ENCODE data around the gene PPP1R37. TPM values are rescaled to one million over a fixed set of nuclear protein-coding genes. Genes with fewer than 3 reads are reported as not detected.
"Not testable (repeated sequence)": the region's sequence is repeated elsewhere in the genome, so short reads cannot be mapped to it uniquely, and the experiment has no call there.

The PPP1R37 gene
- total RNA-seq, 1 experiment from 2014 or later, result 19.4 TPM

DNA sequence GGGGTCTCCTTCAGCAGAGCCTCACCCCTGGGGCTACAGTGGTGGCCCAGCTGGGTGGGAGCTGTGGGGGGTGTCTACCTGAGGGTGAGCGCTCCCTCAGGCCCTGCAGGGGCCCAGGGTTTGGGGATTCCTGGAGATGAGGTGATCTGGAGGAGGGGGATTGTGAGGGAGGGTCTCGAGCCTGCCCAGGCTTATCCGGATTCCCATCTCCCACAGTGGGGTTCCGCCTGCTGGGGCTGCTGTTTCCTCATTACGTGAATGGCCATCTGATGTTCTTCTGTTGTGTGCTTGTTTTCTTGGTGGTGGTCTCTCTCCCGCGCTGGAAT is 4.4 kb downstream of the PPP1R37 start:
- Histone ChIP-seq H3K4me1 (peaks cover 11% of the 10 kb centered on the region), H3K27ac (no peak overlapping the region)

DNA sequence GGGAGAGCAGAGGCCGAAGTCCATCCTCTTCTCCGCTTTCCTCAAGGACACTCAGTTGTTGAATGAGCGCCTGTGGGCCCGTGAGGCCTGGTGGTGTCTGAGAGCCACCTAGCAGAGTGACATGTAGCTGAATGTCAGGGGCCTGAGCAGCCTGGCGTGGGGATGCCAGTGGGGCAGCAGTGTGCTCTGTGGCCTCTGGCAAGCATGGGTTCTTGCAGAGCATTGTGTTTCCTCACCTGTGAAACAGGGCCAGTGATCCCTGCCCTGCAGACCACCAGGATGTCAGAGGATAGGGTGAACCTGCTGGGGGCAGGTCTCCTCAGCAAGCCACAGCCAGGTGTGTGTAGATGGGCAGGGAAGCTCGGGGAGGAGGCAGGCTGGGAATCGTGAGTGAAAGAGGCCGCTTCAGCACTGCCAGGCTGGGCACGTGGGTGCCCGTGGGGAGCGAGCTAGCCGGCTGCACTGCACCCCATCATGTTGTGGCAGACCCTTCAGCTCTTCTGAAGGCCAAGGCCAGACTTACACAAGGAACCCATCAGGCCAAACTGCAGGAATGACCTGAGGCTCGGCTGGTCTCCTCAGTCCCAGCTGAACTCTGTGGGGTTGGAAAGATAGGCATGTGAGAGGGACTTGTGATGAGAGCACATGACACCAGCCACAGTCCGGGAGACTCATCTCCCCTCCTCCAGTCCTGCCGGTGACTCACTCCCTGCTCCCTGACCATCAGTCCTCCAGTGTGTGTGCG is 5.0 kb downstream of the PPP1R37 start:
- H3K36me3 ChIP-seq, result no peaks in the 10 kb centered on the region
- H3K9me3 ChIP-seq (replicated peaks), result no peaks in the 10 kb centered on the region
- H3K27me3 ChIP-seq, result no peaks in the 10 kb centered on the region
- peak; percentile 50 to 51 for DNase-seq
- H3K4me3 ChIP-seq, result no peak overlapping the region
- peaks cover 15% of the 10 kb centered on the region for H3K4me1 ChIP-seq
- H3K27ac ChIP-seq, result no peak overlapping the region

More for the DNA sequence above, 4.4 kb downstream of the PPP1R37 start:
- Histone ChIP-seq H3K27me3 (no peaks in the 10 kb centered on the region), H3K4me3 (no peak overlapping the region), H3K9me3 (replicated peaks) (no peaks in the 10 kb centered on the region), H3K36me3 (no peaks in the 10 kb centered on the region)
- no peak for DNase-seq

DNA sequence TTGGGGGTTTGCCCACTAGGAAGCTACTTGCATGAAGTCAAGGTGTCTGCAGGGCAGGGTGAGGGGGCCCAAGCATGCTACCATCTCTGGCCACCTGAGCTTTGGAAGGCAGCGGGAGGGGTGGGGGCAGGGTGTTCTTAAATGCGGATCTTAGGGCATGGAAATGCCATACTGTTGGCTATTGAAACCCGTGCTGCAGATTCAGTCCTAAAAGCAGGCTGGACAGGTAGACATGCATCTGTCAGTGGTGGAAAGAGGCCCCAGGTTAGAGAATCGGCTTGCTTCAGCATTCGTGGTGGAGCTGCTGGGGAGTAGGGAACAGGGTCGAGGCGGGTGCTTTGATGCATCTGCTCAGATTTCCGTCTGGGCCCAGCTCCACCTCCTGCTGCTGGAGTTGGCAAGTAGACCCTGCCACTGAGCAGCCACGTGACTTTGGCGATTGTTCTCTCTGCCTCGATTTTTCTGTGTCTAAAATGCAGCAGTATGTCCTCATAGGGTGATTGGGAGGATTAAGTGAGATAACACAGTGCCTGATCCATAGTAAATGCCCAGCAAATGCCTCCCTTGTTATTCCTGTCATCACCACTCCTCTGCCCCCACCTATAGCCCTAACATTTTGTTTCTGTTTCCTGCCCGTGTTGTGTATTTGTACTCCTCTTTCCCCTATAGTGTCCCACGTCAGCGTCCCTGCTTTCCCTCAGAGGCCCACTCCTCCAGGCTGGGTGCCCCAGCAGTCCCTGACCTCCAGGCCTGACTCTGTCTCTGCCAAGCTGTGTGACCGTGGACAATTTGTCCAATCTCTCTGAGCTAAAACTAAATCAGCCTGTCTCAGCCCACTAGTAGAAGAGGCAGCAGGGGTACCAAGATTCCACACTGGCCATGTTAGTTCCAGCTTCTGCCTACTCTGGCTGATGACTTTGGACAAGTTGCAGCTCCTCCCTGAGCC is 5.8 kb downstream of the PPP1R37 start:
- H3K4me3 ChIP-seq, result no peak overlapping the region
- H3K9me3 ChIP-seq (replicated peaks), result no peaks in the 10 kb centered on the region
- no peak for DNase-seq
- peaks cover 19% of the 10 kb centered on the region for H3K4me1 ChIP-seq
- H3K27me3 ChIP-seq, result no peaks in the 10 kb centered on the region
- no peak overlapping the region for H3K27ac ChIP-seq
- no peaks in the 10 kb centered on the region for H3K36me3 ChIP-seq

DNA sequence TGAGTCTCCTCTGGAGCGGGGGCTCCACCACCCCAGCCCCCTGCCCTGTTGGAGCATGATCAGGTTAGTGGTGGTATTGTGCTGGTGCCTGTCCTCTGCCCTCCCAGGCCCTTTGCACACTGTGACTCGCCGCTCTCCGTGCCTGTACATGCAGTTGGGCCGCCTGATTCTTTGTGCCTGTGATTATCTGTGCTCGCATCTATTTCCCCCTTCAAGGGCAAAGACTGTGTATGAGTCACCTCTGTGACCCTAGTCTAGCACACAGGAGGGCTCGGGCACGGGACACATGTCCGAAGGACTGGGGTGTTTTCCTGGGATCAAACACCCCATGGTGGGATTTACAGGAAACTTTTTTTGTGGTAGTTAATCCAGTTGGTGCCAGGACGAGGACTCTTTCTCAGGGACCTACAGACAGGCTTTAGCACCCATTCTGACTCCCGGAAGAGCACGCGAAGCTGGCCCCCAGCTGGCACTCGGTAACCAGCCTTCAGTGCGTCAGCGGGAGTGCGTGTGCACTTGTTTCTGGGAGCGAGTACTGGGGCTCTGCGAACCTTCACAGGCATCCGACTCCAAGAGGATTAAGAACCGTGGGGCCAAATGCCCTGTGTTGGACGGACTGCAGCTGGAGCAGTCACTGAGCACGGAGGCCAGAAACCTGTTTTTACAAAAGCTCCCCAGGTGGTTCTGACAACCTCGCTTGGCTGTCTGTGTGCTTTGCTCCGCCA is 6.7 kb downstream of the PPP1R37 start:
- H3K4me1 ChIP-seq, result peaks cover 19% of the 10 kb centered on the region
- H3K4me3 ChIP-seq, result no peak overlapping the region
- no peaks in the 10 kb centered on the region for H3K27me3 ChIP-seq
- no peaks in the 10 kb centered on the region for H3K9me3 ChIP-seq (replicated peaks)
- DNase-seq, result no peak
- H3K27ac ChIP-seq, result no peak overlapping the region
- no peaks in the 10 kb centered on the region for H3K36me3 ChIP-seq

DNA sequence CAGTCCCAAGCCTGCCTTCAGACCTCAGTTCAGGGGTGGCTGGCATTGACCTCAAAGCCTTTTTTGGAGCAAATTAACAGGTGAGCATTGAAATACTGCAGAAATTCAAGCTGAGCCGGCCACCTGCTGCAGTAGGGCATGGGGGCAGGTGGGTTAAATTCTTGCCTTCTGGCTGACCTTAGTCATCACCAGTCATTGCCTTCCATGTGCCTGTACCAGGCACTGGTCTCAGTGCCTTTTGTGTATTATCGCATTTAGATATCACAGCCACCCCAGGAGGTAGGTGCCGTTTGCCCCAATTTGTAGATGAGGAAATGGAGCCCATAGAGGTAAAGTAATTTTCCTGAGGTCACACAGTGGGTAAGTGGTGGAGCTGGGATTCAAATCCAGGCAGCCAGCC is 7.2 kb downstream of the PPP1R37 start:
- Histone ChIP-seq H3K4me1 (peaks cover 19% of the 10 kb centered on the region), H3K4me3 (no peak overlapping the region), H3K27me3 (no peaks in the 10 kb centered on the region), H3K36me3 (no peaks in the 10 kb centered on the region), H3K27ac (no peak overlapping the region), H3K9me3 (replicated peaks) (no peaks in the 10 kb centered on the region)
- no peak for DNase-seq

DNA sequence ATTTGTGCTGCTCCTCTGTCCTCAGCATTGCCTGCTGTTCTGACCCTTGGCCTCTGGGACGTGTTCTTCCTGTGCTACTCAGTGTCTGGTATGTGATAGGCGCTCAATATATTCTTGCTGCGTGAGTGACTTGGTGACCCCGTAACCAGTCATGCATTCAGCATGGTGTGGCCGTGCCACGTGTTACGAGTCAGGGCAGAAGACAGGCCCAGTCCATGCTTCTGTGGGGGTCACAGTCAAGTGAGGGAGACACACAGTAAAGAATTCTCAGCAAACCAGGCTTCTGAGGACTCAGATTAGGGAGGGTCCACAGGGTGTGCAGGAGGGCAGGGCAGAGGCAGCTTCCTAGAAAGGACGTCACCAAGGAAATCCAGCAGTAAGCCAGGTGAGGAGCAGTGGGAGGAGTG is 7.9 kb downstream of the PPP1R37 start:
- peaks cover 19% of the 10 kb centered on the region for H3K4me1 ChIP-seq
- H3K27me3 ChIP-seq, result no peaks in the 10 kb centered on the region
- no peaks in the 10 kb centered on the region for H3K36me3 ChIP-seq
- no peaks in the 10 kb centered on the region for H3K9me3 ChIP-seq (replicated peaks)
- no peak overlapping the region for H3K4me3 ChIP-seq
- H3K27ac ChIP-seq, result no peak overlapping the region
- no peak for DNase-seq

DNA sequence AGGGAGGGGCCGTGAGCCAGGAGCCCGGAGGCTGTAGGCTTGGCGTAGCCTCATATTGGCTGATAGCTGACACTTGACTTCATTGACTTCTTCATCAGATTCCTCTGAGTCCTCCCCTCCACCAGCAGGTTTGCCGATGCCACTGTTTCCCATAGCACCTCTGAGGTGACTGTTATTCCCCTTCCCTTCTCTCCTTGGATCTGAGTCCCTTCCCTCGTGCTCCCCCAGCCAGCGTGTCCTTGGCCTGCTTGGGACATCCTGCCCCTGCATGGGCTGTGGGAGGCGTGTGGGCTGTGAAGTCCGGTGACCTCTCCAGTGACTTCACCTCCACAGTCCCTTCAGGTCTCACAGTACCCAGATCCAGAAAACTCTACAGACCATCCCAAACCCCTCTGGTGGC is 8.8 kb downstream of the PPP1R37 start:
- peaks cover 19% of the 10 kb centered on the region for H3K4me1 ChIP-seq
- no peaks in the 10 kb centered on the region for H3K36me3 ChIP-seq
- H3K4me3 ChIP-seq, result no peak overlapping the region
- DNase-seq, result no peak
- no peaks in the 10 kb centered on the region for H3K27me3 ChIP-seq
- no peaks in the 10 kb centered on the region for H3K9me3 ChIP-seq (replicated peaks)
- no peak overlapping the region for H3K27ac ChIP-seq

DNA sequence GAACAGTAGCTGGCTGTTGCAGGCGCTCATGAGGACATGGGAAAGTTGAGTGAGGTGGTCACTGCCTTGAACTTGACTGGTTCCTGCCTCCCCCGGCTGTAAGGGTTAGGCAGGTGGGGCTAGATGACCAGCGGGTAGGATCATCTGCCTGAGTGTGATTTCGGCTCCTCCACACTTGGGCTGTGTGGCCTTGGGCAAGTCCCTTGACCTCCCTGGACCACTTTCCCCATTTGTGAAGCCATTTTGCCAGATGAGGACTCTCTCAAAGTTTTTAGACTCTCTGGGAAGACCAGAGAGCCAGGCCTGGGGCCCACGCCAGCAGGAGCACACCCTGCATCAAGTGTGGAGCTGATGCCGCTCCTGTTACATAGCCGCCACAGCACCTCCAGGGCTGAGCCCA is 9.5 kb downstream of the PPP1R37 start:
- H3K4me1 ChIP-seq, result peaks cover 19% of the 10 kb centered on the region
- no peak for DNase-seq
- no peaks in the 10 kb centered on the region for H3K36me3 ChIP-seq
- no peak overlapping the region for H3K4me3 ChIP-seq
- H3K9me3 ChIP-seq (replicated peaks), result no peaks in the 10 kb centered on the region
- H3K27ac ChIP-seq, result no peak overlapping the region
- H3K27me3 ChIP-seq, result no peaks in the 10 kb centered on the region

DNA sequence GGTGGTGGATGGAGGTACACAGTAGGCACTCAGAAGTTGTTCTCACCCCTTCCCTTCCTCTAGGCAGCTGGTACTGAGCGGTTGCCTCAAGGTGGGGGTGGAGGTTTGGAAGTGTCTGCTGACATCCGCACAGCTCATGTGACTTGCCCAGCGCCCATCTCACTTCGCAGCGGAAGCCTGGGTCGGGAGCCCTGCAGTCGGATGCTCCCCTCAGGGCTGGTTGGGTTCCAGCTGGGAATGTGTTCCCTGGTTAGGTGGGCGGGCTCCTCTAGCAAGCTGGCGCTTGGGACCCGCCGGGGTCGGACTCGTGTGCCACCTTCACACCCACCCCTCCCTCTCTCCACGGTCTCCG is 10.2 kb downstream of the PPP1R37 start:
- peaks cover 19% of the 10 kb centered on the region for H3K4me1 ChIP-seq
- no peak overlapping the region for H3K4me3 ChIP-seq
- no peaks in the 10 kb centered on the region for H3K36me3 ChIP-seq
- H3K27ac ChIP-seq, result no peak overlapping the region
- H3K27me3 ChIP-seq, result no peaks in the 10 kb centered on the region
- DNase-seq, result peak; percentile 18 to 29
- H3K9me3 ChIP-seq (replicated peaks), result no peaks in the 10 kb centered on the region

DNA sequence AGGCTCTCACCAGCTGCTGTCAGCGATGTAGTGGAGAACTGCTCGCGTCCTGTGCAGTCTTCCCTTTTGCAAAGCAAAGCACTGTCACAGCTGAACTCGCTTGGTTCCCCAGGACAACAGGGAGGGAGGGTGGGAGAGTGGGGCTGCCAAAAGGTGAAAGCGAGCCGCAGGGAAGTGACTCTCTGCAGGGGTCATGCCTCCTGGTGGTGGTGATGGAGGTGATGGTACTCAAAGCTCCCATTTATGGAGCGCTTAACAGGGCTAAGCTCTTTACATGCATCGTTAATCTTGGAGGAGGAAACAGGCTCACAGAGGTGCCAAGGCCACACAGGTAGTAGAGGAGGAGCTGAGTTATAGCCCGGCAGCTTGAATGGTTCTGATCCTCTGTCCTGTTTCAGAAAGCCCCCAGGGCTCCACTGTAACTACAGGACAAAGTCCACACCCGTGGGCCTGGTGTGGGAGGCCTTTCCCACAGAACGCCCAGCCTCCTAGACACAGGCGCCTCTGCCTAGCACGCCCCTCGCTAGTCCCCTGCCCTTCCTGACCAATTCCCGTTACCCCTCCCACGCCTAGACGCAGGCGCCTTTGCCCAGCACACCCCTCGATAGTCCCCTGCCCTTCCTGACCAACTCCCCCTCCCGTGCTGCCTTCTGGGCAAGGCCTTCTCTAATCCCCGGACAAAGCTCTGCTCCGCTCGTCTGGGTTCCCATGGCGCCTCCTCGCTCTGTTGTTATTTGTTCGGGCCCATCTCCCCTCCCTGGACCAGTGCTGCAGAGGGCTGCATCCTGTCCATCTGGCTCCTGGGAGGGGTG is 10.7 kb downstream of the PPP1R37 start:
- H3K27ac ChIP-seq, result no peak overlapping the region

DNA sequence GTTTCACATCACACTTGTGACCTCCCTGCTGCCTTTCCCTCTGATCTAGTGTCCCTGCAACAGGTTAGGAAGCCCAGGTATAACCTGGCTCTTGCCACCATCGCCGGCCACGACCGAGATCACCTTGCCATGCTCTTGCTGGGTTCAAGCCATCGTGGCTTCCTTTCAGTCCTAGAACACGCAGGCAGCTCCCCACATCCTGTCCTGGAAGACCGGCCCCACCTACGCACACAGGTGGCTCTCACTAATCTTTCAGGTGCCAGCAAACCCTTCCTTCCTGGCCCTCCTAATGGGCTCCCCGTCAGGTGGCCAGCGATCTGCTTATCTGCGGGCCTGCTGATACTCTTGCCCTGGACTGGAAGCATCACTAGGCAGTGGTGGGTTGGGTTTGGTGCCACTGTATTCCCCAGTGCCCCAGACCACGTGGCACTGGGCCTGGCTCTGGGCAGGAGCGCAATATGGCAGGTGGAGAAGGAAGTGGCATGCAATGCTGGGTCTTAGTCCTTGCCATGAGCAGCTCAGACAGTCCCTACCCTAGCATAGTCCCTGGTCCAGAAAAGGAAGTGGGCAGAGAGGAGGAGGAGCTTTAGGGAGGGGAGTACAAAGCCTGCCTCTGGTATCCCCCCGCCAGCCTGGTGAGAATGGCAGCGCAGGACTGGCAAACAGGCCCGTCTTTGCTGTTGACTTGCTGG is 11.8 kb downstream of the PPP1R37 start:
- H3K4me1 ChIP-seq, result peaks cover 8% of the 10 kb centered on the region; the same call in 1 of the 2 replicates
- no peaks in the 10 kb centered on the region for H3K9me3 ChIP-seq (replicated peaks)
- no peak for DNase-seq
- no peaks in the 10 kb centered on the region for H3K27me3 ChIP-seq
- no peak overlapping the region for H3K4me3 ChIP-seq
- H3K27ac ChIP-seq, result no peak overlapping the region
- H3K36me3 ChIP-seq, result no peaks in the 10 kb centered on the region

More for the DNA sequence above, 10.7 kb downstream of the PPP1R37 start:
- Histone ChIP-seq H3K4me3 (no peak overlapping the region), H3K9me3 (replicated peaks) (no peaks in the 10 kb centered on the region), H3K27me3 (no peaks in the 10 kb centered on the region), H3K4me1 (peaks cover 15% of the 10 kb centered on the region), H3K36me3 (no peaks in the 10 kb centered on the region)
- DNase-seq, result no peak

DNA sequence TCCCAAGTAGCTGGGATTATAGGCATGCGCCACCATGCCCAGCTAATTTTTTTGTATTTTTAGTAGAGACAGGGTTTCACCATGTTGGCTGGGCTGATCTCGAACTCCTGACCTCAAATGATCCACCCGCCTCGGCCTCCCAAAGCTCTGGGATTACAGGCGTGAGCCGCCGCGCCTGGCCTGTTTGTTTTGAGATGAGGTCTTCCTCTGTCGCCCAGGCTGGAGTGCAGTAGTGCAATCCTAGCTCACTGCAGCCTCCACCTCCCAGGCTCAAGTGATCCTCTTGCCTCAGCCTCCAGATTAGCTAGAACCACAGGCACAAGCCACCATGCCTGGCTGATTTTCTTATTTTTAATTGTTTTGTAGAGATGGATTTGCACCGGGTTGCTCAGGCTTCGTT is 13.4 kb downstream of the PPP1R37 start:
- not testable (repeated sequence) for H3K4me3 ChIP-seq; H3K9me3 ChIP-seq (replicated peaks); H3K4me1 ChIP-seq; H3K27me3 ChIP-seq; DNase-seq; H3K36me3 ChIP-seq; H3K27ac ChIP-seq

DNA sequence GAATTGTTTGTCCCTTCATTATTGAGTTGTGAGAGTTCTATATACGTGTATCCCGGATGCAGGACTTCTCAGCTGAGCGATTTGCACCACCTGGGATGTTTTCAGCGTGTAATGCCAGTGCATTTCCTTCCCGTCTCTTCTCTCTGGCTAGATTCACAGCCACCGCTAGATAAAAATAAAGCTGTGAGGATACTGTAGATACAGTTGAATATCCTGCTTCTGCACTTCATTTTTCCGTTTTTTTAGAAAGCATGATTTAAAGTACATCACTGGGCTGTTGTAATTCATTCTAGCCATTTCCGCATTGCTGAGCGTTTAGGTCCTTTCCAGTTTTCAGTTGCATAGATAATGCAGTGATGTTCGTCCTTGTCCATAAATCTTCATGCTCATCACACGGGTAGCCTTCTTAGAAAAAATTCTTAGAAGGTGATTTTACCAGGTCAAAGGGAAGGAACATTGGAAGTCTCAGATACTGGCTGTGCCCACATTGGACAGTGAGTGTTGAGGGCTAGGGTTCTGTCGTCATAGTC is 14.7 kb downstream of the PPP1R37 start:
- Histone ChIP-seq H3K9me3 (replicated peaks) (no peaks in the 10 kb centered on the region), H3K27ac (no peak overlapping the region), H3K4me1 (peaks cover 7% of the 10 kb centered on the region; the same call in 1 of the 2 replicates), H3K4me3 (no peak overlapping the region), H3K36me3 (no peaks in the 10 kb centered on the region), H3K27me3 (no peaks in the 10 kb centered on the region)
- no peak for DNase-seq

DNA sequence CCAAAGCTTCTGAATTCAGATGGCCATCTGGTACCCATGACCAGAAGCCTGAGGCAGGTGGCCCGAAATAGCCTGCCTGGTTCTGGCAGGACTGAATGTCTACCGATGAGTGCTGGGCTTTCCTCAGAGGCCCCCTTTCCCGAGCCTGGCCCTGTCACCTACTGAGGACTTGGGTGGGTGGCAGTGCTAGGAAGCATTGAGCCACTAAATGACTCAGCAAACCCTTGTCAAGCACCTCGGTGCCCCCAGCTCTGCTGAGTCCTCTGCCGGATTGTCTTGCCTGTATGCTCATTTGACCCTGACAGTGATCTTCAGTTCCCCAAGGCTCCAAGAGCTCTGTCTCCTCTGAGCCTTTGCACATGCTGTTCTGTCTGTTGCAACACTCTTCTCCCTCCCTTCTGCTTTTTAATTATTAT is 17.9 kb downstream of the PPP1R37 start:
- no peaks in the 10 kb centered on the region for H3K27me3 ChIP-seq
- H3K4me1 ChIP-seq, result peaks cover 9% of the 10 kb centered on the region
- DNase-seq, result no peak
- no peaks in the 10 kb centered on the region for H3K36me3 ChIP-seq
- H3K4me3 ChIP-seq, result no peak overlapping the region
- no peak overlapping the region for H3K27ac ChIP-seq
- H3K9me3 ChIP-seq (replicated peaks), result no peaks in the 10 kb centered on the region

All from SJCRH30 (cell line).